ENCODE measurements around the gene PLXNA3. TPM values are rescaled to one million over a fixed set of nuclear protein-coding genes. Genes with fewer than 3 reads are reported as not detected.
A peak's percentile ranks its signal among the peaks of the same experiment; 100 is the strongest.

The PLXNA3 gene
- total RNA-seq, 1 donor from 2014 or later, result 128 TPM

GRCh38 chrX:154512879-154513553 is 54.9 kb downstream of the PLXNA3 start:
- Mint-ChIP-seq H3K27ac (no peak overlapping the region), H3K4me1 (peaks cover 17% of the 10 kb centered on the region), H3K4me3 (no peak overlapping the region)

GRCh38 chrX:154513716-154514115 is 55.6 kb downstream of the PLXNA3 start:
- peaks cover 21% of the 10 kb centered on the region for H3K9me3 Mint-ChIP-seq
- peaks cover 20% of the 10 kb centered on the region for H3K4me1 Mint-ChIP-seq
- H3K27me3 Mint-ChIP-seq (ENCODE audit: low read depth), result no peaks in the 10 kb centered on the region
- peak overlapping the region; percentile 31 for H3K4me3 Mint-ChIP-seq
- peaks cover 17% of the 10 kb centered on the region for H3K36me3 Mint-ChIP-seq
- no peak for DNase-seq (ENCODE audit: low spot score in 2 of 2, unreplicated experiment in 2 of 2)
- no peak for TF ChIP-seq CTCF (IDR thresholded peaks at IDR 0.05; ENCODE audit: unreplicated experiment)
- peak overlapping the region; percentile 51 for H3K27ac Mint-ChIP-seq

More at GRCh38 chrX:154512879-154513553, 54.9 kb downstream of the PLXNA3 start:
- no peak for TF ChIP-seq CTCF (IDR thresholded peaks at IDR 0.05; ENCODE audit: unreplicated experiment)
- H3K36me3 Mint-ChIP-seq, result peaks cover 22% of the 10 kb centered on the region
- H3K27me3 Mint-ChIP-seq (ENCODE audit: low read depth), result no peaks in the 10 kb centered on the region
- no peak for DNase-seq (ENCODE audit: low spot score in 2 of 2, unreplicated experiment in 2 of 2)
- peaks cover 22% of the 10 kb centered on the region for H3K9me3 Mint-ChIP-seq

DNA sequence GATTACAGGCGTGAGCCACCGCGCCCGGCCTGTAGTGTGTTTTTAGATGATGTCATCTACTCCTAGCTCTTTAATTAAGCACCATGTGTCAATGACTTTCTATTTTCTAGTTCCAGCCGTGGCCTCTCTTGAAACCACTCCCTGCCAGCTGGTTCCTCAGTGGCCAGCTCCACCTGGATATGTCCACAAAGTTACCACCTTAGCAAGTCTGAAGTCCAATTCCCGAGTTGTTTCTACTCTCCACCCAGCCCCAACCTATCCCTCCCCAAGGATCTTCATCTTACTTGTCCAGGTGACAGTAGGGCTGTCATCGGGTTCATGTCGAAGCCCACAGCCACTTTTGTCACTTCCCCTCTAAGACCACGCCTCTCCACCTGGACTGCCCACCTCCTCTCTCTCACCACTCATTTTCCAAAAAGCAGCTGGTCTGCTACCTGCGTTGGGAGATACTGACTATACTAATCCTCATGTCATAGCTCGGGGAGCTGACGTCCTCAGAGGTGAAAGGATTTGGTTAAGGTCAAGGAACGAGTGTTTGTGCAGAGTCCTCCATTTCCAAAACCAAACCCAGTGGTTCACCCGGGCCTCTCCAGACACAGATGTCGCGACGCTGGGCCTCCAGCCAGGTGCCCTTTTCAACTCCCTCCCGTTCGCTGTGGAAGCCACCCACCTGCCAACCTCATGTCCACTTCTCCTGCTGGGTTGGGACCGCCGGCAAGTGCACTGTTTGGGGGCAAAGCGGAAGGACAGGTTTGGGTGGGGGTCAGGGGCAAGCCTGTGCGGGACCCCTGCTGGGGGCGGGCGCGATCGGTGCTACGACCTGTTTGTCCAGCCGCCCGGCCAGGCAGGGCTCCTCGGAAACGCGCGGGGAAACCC is 57.2 kb downstream of the PLXNA3 start:
- Mint-ChIP-seq H3K36me3 (peaks cover 7% of the 10 kb centered on the region), H3K4me3 (peak overlapping the region; percentile 69), H3K27ac (peak overlapping the region; percentile 86), H3K27me3 (ENCODE audit: low read depth) (no peaks in the 10 kb centered on the region), H3K9me3 (peaks cover 10% of the 10 kb centered on the region), H3K4me1 (peaks cover 20% of the 10 kb centered on the region)
- DNase-seq (ENCODE audit: low spot score in 2 of 2, unreplicated experiment in 2 of 2), result no peak
- TF ChIP-seq CTCF (IDR thresholded peaks at IDR 0.05; ENCODE audit: unreplicated experiment), result no peak

GRCh38 chrX:154515966-154516655 is 58.0 kb downstream of the PLXNA3 start, which contains the start of gene FAM3A:
Gene FAM3A, minus strand, starts transcription at chrX:154516232. Its CDS starts 460 bp downstream, at chrX:154515772.
- peaks cover 20% of the 10 kb centered on the region for H3K4me1 Mint-ChIP-seq
- peak; percentile 87 to 90 for DNase-seq (ENCODE audit: low spot score in 2 of 2, unreplicated experiment in 2 of 2)
- H3K27ac Mint-ChIP-seq, result peak within 1 kb of the TSS; percentile 98
- no peaks in the 10 kb centered on the region for H3K27me3 Mint-ChIP-seq (ENCODE audit: low read depth)
- H3K36me3 Mint-ChIP-seq, result peaks cover 5% of the 10 kb centered on the region
- no peak for TF ChIP-seq CTCF (IDR thresholded peaks at IDR 0.05; ENCODE audit: unreplicated experiment)
- H3K9me3 Mint-ChIP-seq, result peaks cover 10% of the 10 kb centered on the region
- H3K4me3 Mint-ChIP-seq, result peak within 1 kb of the TSS; percentile 69

- H3K9me3 Mint-ChIP-seq, result peaks cover 10% of the 10 kb centered on the region
- H3K36me3 Mint-ChIP-seq, result peaks cover 5% of the 10 kb centered on the region
- peak in 1 of 2 experiments; percentile 62 for DNase-seq (ENCODE audit: low spot score in 2 of 2, unreplicated experiment in 2 of 2)
- TF ChIP-seq CTCF (IDR thresholded peaks at IDR 0.05; ENCODE audit: unreplicated experiment), result no peak
- H3K27ac Mint-ChIP-seq, result peak overlapping the region; percentile 98
- no peaks in the 10 kb centered on the region for H3K27me3 Mint-ChIP-seq (ENCODE audit: low read depth)
- H3K4me3 Mint-ChIP-seq, result peak overlapping the region; percentile 67
- H3K4me1 Mint-ChIP-seq, result peaks cover 20% of the 10 kb centered on the region
Measured at GRCh38 chrX:154516656-154517100, 58.6 kb downstream of the PLXNA3 start.
